Uterus (tissue), 4 donors: ENCODE measurements around the gene MYCBPAP. TPM values are rescaled to one million over a fixed set of nuclear protein-coding genes. Genes with fewer than 3 reads are reported as not detected.

ENCODE experiments used
- DNase-seq, 2 donors: peaks; one replicate each; pipeline ENCODE4 v3.0.0-alpha.2; 2019 to 2020
- H3K27ac ChIP-seq, 2 donors: fragments of 200-600 bp; sonication (generic); 1 replicate in 1 of 2; 2 replicates in 1 of 2; pipeline ENCODE4 v1.5.1; 2016 to 2018
- H3K27me3 ChIP-seq, 2 donors: fragments of 200-600 bp; sonication (generic); one replicate each; pipeline ENCODE4 v1.5.1; 2018 to 2019; ENCODE audit warnings: control low read depth in 1 of 2
- H3K36me3 ChIP-seq, 2 donors: fragments of 200-600 bp; sonication (generic); one replicate each; pipeline ENCODE4 v1.5.1; 2019; ENCODE audit warnings: control low read depth in 1 of 2
- H3K4me1 ChIP-seq, 2 donors: fragments of 200-600 bp; sonication (generic); one replicate each; pipeline ENCODE4 v1.5.1; 2018 to 2019; ENCODE audit warnings: control low read depth in 1 of 2
- H3K4me3 ChIP-seq, 2 donors: fragments of 200-600 bp; sonication (generic); 1 replicate in 1 of 2; 2 replicates in 1 of 2; pipeline ENCODE4 v1.5.1; 2018 to 2019; ENCODE audit warnings: mild to moderate bottlenecking in 1 of 2
- H3K9me3 ChIP-seq, 2 donors: fragments of 200-600 bp; sonication (generic); one replicate each; pipeline ENCODE4 v1.5.1; 2019; ENCODE audit warnings: control low read depth in 1 of 2
- POLR2A ChIP-seq, 2 donors: fragments of 450-650 bp; IDR thresholded peaks; one replicate each; pipeline ENCODE4 v1.6.1; 2016; ENCODE audit warnings: antibody characterized with exemption in 2 of 2, mild to moderate bottlenecking in 1 of 2, moderate library complexity in 1 of 2
- intact Hi-C: fragments of 100-400 bp; cut with DNase I; formaldehyde crosslinking; loops from one replicate; pipeline ENCODE4 v1.15.1; 2023; ENCODE audit warnings: low total_unique reads
- total RNA-seq, 4 donors: library from RNA; depleted of rRNA in 3 of 4; stranded (reverse); fragments of >200 nt in 3 of 4; gene quantifications; one replicate each; pipeline versions ENCODE4 v1.1.0 to v1.2.4, GENCODE V29; 2014 to 2023
- TF ChIP-seq, protein P1 (sequence below), 4 experiments: fragments of 200-600 bp in 2 of 4; fragments of 450-650 bp in 2 of 4; sonication (generic) in 2 of 4; IDR thresholded peaks; one replicate each; pipeline ENCODE4 v1.5.1; 2016 to 2019; ENCODE audit warnings: antibody characterized with exemption in 4 of 4, mild to moderate bottlenecking in 2 of 4, moderate library complexity in 1 of 4
- donor health status: DM: yes; HTN: yes; CAD: no.

MYCBPAP gene
- total RNA-seq, 4 donors from 2014 or later = 2.7 to 11.5 (median 5.1) TPM

DNA sequence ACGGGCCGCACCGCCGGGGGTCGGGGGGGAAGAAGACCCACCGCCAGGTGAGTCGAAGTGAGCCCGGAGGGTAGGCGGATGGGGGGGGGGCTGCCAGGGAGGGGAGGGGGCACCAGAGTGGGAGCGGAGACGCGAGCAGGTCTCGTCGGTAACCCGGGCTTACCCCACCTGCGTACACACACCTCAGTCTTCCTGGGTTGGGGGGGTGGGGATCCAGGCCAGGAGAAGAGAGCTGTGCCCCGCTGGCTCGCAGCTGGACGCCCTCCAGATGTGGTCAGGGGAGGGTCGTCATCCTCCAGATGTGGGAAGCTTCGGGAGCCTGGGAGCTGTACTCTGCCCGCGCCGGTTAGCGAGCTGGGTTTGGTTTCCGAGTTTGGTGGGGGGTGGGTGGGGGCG is 53.5 kb downstream of the MYCBPAP start:
- intact Hi-C loops = no loop called here
- Histone ChIP-seq H3K36me3 (no peaks in the 10 kb centered on the region), H3K4me3 (peak overlapping the region; percentile 32 to 48), H3K27me3 (peaks cover 0 to 12% of the 10 kb centered on the region in 2 donors), H3K9me3 (no peaks in the 10 kb centered on the region), H3K27ac (no peak overlapping the region), H3K4me1 (peaks cover 0 to 44% of the 10 kb centered on the region in 2 donors)
- DNase-seq = no peak
- TF ChIP-seq POLR2A (IDR thresholded peaks at IDR 0.05) = no peak
- TF ChIP-seq, protein P1, sequence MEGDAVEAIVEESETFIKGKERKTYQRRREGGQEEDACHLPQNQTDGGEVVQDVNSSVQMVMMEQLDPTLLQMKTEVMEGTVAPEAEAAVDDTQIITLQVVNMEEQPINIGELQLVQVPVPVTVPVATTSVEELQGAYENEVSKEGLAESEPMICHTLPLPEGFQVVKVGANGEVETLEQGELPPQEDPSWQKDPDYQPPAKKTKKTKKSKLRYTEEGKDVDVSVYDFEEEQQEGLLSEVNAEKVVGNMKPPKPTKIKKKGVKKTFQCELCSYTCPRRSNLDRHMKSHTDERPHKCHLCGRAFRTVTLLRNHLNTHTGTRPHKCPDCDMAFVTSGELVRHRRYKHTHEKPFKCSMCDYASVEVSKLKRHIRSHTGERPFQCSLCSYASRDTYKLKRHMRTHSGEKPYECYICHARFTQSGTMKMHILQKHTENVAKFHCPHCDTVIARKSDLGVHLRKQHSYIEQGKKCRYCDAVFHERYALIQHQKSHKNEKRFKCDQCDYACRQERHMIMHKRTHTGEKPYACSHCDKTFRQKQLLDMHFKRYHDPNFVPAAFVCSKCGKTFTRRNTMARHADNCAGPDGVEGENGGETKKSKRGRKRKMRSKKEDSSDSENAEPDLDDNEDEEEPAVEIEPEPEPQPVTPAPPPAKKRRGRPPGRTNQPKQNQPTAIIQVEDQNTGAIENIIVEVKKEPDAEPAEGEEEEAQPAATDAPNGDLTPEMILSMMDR (IDR thresholded peaks at IDR 0.05) = no peak

GRCh38 chr17:50562242-50563091 is 54.2 kb downstream of the MYCBPAP start:
- intact Hi-C loops = no loop called here
- Histone ChIP-seq H3K27ac (peak overlapping the region in 1 of 2 donors; percentile 17), H3K4me3 (no peak overlapping the region), H3K4me1 (peaks cover 0 to 44% of the 10 kb centered on the region in 2 donors), H3K36me3 (no peaks in the 10 kb centered on the region), H3K9me3 (no peaks in the 10 kb centered on the region), H3K27me3 (peaks cover 0 to 12% of the 10 kb centered on the region in 2 donors)
- no peak for DNase-seq
- TF ChIP-seq POLR2A (IDR thresholded peaks at IDR 0.05) = no peak
- TF ChIP-seq, protein P1 (IDR thresholded peaks at IDR 0.05) = no peak

DNA sequence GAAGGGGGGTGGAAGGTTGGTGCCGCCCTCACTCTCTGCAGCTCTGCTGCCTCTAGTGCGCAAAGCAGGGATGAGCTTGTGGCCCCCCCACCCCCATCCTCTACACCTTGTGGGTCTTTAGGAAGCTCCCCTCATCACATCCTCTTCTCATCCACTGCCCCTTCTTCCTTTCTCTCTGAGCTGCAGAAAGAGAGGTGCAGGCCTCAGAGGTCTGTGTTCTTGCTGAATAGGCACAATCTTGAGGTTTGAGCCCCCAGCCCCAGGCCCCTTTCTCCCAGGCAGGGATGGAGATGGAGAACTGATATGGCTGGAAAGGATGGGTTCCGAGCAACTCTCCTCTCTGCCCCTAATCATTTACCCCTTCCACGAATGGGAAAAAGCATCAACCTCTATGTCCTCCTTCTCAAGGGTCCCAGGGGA is 54.9 kb downstream of the MYCBPAP start:
- Histone ChIP-seq H3K4me1 (peaks cover 0 to 44% of the 10 kb centered on the region in 2 donors), H3K27ac (peak overlapping the region in 1 of 2 donors; percentile 85), H3K27me3 (peaks cover 0 to 12% of the 10 kb centered on the region in 2 donors), H3K36me3 (no peaks in the 10 kb centered on the region), H3K4me3 (no peak overlapping the region), H3K9me3 (no peaks in the 10 kb centered on the region)
- DNase-seq = no peak
- intact Hi-C loops = no loop called here
- TF ChIP-seq, protein P1 (IDR thresholded peaks at IDR 0.05) = no peak
- no peak for TF ChIP-seq POLR2A (IDR thresholded peaks at IDR 0.05)

- no peaks in the 10 kb centered on the region for H3K36me3 ChIP-seq
- no peak overlapping the region for H3K4me3 ChIP-seq
- H3K9me3 ChIP-seq = no peaks in the 10 kb centered on the region
- intact Hi-C loops = no loop called here
- H3K27me3 ChIP-seq = peaks cover 0 to 12% of the 10 kb centered on the region in 2 donors
- H3K4me1 ChIP-seq = peaks cover 0 to 30% of the 10 kb centered on the region in 2 donors
- peak overlapping the region; percentile 71 to 85 for H3K27ac ChIP-seq
- peak; percentile 84 to 89 for DNase-seq
- TF ChIP-seq, protein P1 (IDR thresholded peaks at IDR 0.05) = no peak
- no peak for TF ChIP-seq POLR2A (IDR thresholded peaks at IDR 0.05)
Measured at GRCh38 chr17:50564916-50565315, 56.7 kb downstream of the MYCBPAP start.
